Keratinocyte (primary cell): ENCODE results near the gene NPDC1. TPM values are rescaled to one million over a fixed set of nuclear protein-coding genes. Genes with fewer than 3 reads are reported as not detected.

ENCODE experiments used
- DNase-seq: peaks from one replicate; pipeline ENCODE4 v3.0.0-alpha.2; 2011; ENCODE audit warnings: low read depth, missing footprints, low spot score
- FAIRE-seq: peaks from 2 replicates; lab custom pipeline; 2011; peaks lifted over from hg19 to GRCh38; lab: Jason Lieb, UNC
- H2AFZ ChIP-seq: 2 replicates; pipeline ENCODE4 v1.6.0; 2012; ENCODE audit warnings: low read length, control low read depth, inconsistent platforms; ENCODE audit not compliant: control insufficient read depth
- H3K27ac ChIP-seq: 2 replicates; pipeline ENCODE4 v1.5.1; 2011; ENCODE audit warnings: low read length; ENCODE audit not compliant: control insufficient read depth, insufficient read depth
- H3K27me3 ChIP-seq: 3 replicates; pipeline ENCODE4 v1.6.0; 2011; ENCODE audit warnings: low read length; ENCODE audit not compliant: control insufficient read depth, insufficient read depth; ENCODE audit errors: extremely low read depth
- H3K36me3 ChIP-seq, 2 experiments: 2 replicates in 1 of 2; 3 replicates in 1 of 2; pipeline ENCODE4 v1.5.1; 2011; ENCODE audit warnings: low read length in 2 of 2, mild to moderate bottlenecking in 1 of 2; ENCODE audit not compliant: control insufficient read depth in 2 of 2, insufficient read depth in 2 of 2; ENCODE audit errors: extremely low read depth in 1 of 2
- H3K4me1 ChIP-seq: 3 replicates; pipeline ENCODE4 v1.5.1; 2011; ENCODE audit warnings: low read length; ENCODE audit not compliant: control insufficient read depth, insufficient read depth; ENCODE audit errors: extremely low read depth
- H3K4me2 ChIP-seq: 3 replicates; pipeline ENCODE4 v1.6.0; 2011; ENCODE audit warnings: low read depth, low read length; ENCODE audit not compliant: control insufficient read depth, insufficient read depth; ENCODE audit errors: extremely low read depth
- H3K4me3 ChIP-seq, 3 experiments: fragments of 200-600 bp in 1 of 3; sonication (generic) in 1 of 3; 2 replicates in 2 of 3; 3 replicates in 1 of 3; pipeline ENCODE4 v1.5.1; 2011 to 2016; ENCODE audit warnings: low read length in 3 of 3, mild to moderate bottlenecking in 3 of 3, control low read depth in 2 of 3, inconsistent platforms in 1 of 3, low read depth in 1 of 3, mixed read lengths in 1 of 3, mixed run types in 1 of 3, moderate library complexity in 1 of 3; ENCODE audit not compliant: control insufficient read depth in 2 of 3, insufficient read depth in 2 of 3; ENCODE audit errors: extremely low read depth in 1 of 3
- H3K79me2 ChIP-seq: 2 replicates; pipeline ENCODE4 v1.6.0; 2012; ENCODE audit warnings: low read length; ENCODE audit not compliant: control insufficient read depth, insufficient read depth
- H3K9ac ChIP-seq: 3 replicates; pipeline ENCODE4 v1.6.0; 2011; ENCODE audit warnings: low read length; ENCODE audit not compliant: control insufficient read depth, insufficient read depth; ENCODE audit errors: extremely low read depth
- H3K9me1 ChIP-seq: 3 replicates; pipeline ENCODE4 v1.6.0; 2011; ENCODE audit warnings: low read length; ENCODE audit not compliant: control insufficient read depth, insufficient read depth; ENCODE audit errors: extremely low read depth
- H3K9me3 ChIP-seq: 2 replicates; pipeline ENCODE4 v1.5.1; 2012; ENCODE audit warnings: low read depth, low read length; ENCODE audit not compliant: control insufficient read depth
- H4K20me1 ChIP-seq: 3 replicates; pipeline ENCODE4 v1.6.0; 2011; ENCODE audit warnings: low read length; ENCODE audit not compliant: control insufficient read depth, insufficient read depth; ENCODE audit errors: extremely low read depth
- EZH2 ChIP-seq: IDR thresholded peaks from one replicate; pipeline ENCODE4 v1.6.1; 2012; ENCODE audit warnings: inconsistent platforms, mild to moderate bottlenecking, low read length, moderate library complexity
- dilution Hi-C: fragments of 300-500 bp; cut with MboI; formaldehyde crosslinking; loops from one replicate; pipeline ENCODE4 v1.7.0; 2020; ENCODE audit warnings: low sequenced_read_pairs; ENCODE audit not compliant: extremely low pct_ligation_motif_present
- polyA plus RNA-seq, 5 experiments: library from polyadenylated mRNA; depleted of rRNA in 3 of 5; stranded (reverse) in 3 of 5; stranded (forward) in 1 of 5; unstranded in 1 of 5; fragments of >200 nt; gene quantifications; 1 replicate in 1 of 5; 2 replicates in 3 of 5; 3 replicates in 1 of 5; pipeline versions ENCODE4 v1.2.1 to v1.2.3, GENCODE V29; 2011 to 2012; ENCODE audit warnings: missing spikeins in 2 of 5, low read depth in 1 of 5, low replicate concordance in 1 of 5
- TF ChIP-seq, protein P1 (sequence below), 3 experiments: IDR thresholded peaks in 1 of 3; conservative IDR thresholded peaks in 1 of 3; optimal IDR thresholded peaks in 1 of 3; 2 replicates in 2 of 3; 3 replicates in 1 of 3; pipeline versions ENCODE3 to v1.5.1; 2011; ENCODE audit warnings: low read length in 3 of 3, mild to moderate bottlenecking in 3 of 3, moderate library complexity in 2 of 3, control low read depth in 1 of 3, inconsistent platforms in 1 of 3; ENCODE audit not compliant: insufficient read depth in 2 of 3; ENCODE audit errors: extremely low read depth in 1 of 3

The NPDC1 gene
- polyA plus RNA-seq, 1 donor (not counting 4 experiments of a cell fraction or from before 2014, with no cell fraction given): 9.8 TPM

DNA sequence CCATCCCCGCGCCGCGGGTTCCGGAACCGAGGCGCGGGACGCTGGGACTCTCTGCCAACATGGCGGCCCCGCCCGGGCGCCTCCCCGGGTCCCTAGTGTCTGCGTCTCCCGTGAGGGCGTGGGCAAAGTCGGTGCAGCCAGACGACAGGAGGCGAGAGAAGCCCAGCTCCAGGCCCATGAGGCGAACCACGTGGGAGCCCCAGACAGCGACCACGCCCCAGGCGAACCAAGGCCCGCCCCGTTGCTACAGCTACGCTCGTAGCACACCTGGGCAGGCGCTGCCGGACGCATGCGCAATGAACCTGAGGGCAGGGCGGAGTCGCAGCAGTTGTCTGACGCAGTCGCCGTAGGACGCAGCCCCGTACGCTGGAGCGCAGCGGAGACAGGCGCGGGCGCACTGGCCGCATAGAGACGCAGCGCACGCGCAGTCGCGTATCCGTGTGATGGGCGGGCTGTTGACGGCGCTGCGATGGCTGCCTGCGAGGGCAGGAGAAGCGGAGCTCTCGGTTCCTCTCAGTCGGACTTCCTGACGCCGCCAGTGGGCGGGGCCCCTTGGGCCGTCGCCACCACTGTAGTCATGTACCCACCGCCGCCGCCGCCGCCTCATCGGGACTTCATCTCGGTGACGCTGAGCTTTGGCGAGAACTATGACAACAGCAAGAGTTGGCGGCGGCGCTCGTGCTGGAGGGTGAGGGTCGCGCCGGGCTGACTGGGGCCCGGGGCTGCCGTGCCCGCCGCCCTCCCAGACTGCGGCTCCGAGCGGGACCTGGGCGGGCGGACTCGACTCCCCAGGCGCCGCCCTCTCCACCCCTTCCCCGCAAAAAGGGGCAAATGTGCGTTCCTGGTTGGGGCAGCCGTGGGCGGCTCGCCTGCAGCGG lies 40.8 kb upstream of the NPDC1 start, which contains the start of gene MAN1B1:
MAN1B1 (plus strand) TSS at position 455 of the 878 bp plus-strand sequence; CDS start at position 470, 15 bp downstream.
- Histone ChIP-seq H3K4me1 (peaks cover 48% of the 10 kb centered on the region), H3K4me3 (peak within 1 kb of the TSS; percentile 69 to 93 (median 76)), H3K79me2 (peaks cover 8% of the 10 kb centered on the region), H2AFZ (peak within 1 kb of the TSS; percentile 70), H3K27me3 (no peaks in the 10 kb centered on the region), H3K36me3 (peaks cover 4 to 12% of the 10 kb centered on the region in 2 experiments), H3K9me3 (no peaks in the 10 kb centered on the region), H3K9me1 (peaks cover 2% of the 10 kb centered on the region), H3K27ac (peak within 1 kb of the TSS; percentile 90), H3K9ac (peak within 1 kb of the TSS; percentile 90), H4K20me1 (no peaks in the 10 kb centered on the region), H3K4me2 (peak within 1 kb of the TSS; percentile 99)
- dilution Hi-C loops: no loop called here
- DNase-seq (peak; percentile 98), FAIRE-seq (peak; percentile 85)
- TF ChIP-seq, protein P1, sequence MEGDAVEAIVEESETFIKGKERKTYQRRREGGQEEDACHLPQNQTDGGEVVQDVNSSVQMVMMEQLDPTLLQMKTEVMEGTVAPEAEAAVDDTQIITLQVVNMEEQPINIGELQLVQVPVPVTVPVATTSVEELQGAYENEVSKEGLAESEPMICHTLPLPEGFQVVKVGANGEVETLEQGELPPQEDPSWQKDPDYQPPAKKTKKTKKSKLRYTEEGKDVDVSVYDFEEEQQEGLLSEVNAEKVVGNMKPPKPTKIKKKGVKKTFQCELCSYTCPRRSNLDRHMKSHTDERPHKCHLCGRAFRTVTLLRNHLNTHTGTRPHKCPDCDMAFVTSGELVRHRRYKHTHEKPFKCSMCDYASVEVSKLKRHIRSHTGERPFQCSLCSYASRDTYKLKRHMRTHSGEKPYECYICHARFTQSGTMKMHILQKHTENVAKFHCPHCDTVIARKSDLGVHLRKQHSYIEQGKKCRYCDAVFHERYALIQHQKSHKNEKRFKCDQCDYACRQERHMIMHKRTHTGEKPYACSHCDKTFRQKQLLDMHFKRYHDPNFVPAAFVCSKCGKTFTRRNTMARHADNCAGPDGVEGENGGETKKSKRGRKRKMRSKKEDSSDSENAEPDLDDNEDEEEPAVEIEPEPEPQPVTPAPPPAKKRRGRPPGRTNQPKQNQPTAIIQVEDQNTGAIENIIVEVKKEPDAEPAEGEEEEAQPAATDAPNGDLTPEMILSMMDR (optimal IDR thresholded peaks at IDR 0.05 in 1 of 3, IDR thresholded peaks at IDR 0.05 in 1 of 3, conservative IDR thresholded peaks at IDR 0.05 in 1 of 3; ENCODE audit: extremely low read depth in 1 of 3, insufficient read depth in 2 of 3, low read length in 3 of 3): no peak
- no peak for TF ChIP-seq EZH2

DNA sequence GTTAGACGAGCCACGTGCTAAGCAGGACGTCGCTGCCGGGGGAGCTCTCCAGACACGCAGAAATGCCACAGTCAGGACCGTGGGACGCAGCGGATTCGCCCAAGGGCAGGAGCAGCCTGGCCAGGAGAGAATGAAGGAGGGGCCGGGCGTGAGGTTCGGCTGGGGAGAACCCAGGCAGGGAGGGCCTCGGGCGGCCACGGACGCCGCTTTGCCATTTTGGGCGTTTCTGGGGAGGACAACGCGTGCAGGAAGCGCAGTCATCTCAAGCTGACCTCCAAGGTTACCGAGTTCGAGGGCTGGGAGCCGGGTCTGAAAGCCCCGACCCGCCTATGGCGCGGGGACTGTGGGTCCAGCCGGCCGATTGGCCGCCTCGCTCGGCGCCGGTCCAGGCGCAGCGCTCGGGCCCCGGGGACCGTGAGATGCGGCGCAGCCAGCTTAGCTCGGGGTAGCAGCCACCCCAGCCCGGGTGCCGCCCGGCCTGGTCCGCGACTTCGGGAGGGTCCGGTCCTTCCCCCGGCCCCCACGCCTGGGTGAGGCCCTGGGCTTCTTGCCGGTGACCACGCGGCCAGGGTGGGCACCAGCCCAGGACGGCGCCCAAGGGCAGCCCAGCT lies 40.0 kb upstream of the NPDC1 start:
- FAIRE-seq (no peak), DNase-seq (no peak)
- no peaks in the 10 kb centered on the region for H4K20me1 ChIP-seq
- H3K27me3 ChIP-seq: no peaks in the 10 kb centered on the region
- H3K9ac ChIP-seq: peak overlapping the region; percentile 90
- H3K9me3 ChIP-seq: no peaks in the 10 kb centered on the region
- dilution Hi-C loops: no loop called here
- peaks cover 4 to 12% of the 10 kb centered on the region in 2 experiments for H3K36me3 ChIP-seq
- peak overlapping the region; percentile 69 to 72 (median 69) for H3K4me3 ChIP-seq
- no peak for TF ChIP-seq EZH2
- TF ChIP-seq, protein P1 (optimal IDR thresholded peaks at IDR 0.05 in 1 of 3, IDR thresholded peaks at IDR 0.05 in 1 of 3, conservative IDR thresholded peaks at IDR 0.05 in 1 of 3; ENCODE audit: extremely low read depth in 1 of 3, insufficient read depth in 2 of 3, low read length in 3 of 3): no peak
- H3K27ac ChIP-seq: peak overlapping the region; percentile 90
- H3K79me2 ChIP-seq: peaks cover 8% of the 10 kb centered on the region
- H3K4me2 ChIP-seq: peak overlapping the region; percentile 74
- peaks cover 2% of the 10 kb centered on the region for H3K9me1 ChIP-seq
- peaks cover 48% of the 10 kb centered on the region for H3K4me1 ChIP-seq
- peak overlapping the region; percentile 46 for H2AFZ ChIP-seq
